HepG2 (cell line): ENCODE data around the gene GPC3. TPM values are rescaled to one million over a fixed set of nuclear protein-coding genes. Genes with fewer than 3 reads are reported as not detected.

ENCODE experiments used
- ARID4A ChIP-seq: sonication (generic); formaldehyde crosslinking; IDR thresholded peaks from 2 replicates; pipeline ENCODE4 v1.5.0; 2020; ENCODE audit warnings: mild to moderate bottlenecking, missing genetic modification reagents, borderline replicate concordance
- CENPT ChIP-seq: sonication (generic); formaldehyde crosslinking; IDR thresholded peaks from 2 replicates; pipeline ENCODE4 v1.8.0; 2022; ENCODE audit warnings: low read depth, mild to moderate bottlenecking, moderate library complexity, missing genetic modification reagents
- DZIP1 ChIP-seq: sonication (generic); formaldehyde crosslinking; IDR thresholded peaks from 2 replicates; pipeline ENCODE4 v1.5.0; 2020; ENCODE audit warnings: mild to moderate bottlenecking, missing genetic modification reagents
- ELF3 ChIP-seq: IDR thresholded peaks from 2 replicates; pipeline ENCODE4 v1.6.1; 2016; ENCODE audit warnings: missing genetic modification reagents, missing compliant biosample characterization
- KDM3A ChIP-seq: IDR thresholded peaks from 2 replicates; pipeline ENCODE4 v1.6.1; 2018; ENCODE audit warnings: low read depth, missing compliant biosample characterization
- TOE1 ChIP-seq: sonication (generic); formaldehyde crosslinking; IDR thresholded peaks from 2 replicates; pipeline ENCODE4 v1.4.0; 2020; ENCODE audit warnings: mild to moderate bottlenecking, missing genetic modification reagents
- ZNF281 ChIP-seq: sonication (generic); formaldehyde crosslinking; IDR thresholded peaks from 2 replicates; pipeline ENCODE4 v1.4.0; 2020; ENCODE audit warnings: missing genetic modification reagents, borderline replicate concordance
- ZNF605 ChIP-seq: sonication (generic); formaldehyde crosslinking; IDR thresholded peaks from 2 replicates; pipeline ENCODE4 v1.8.0; 2022; ENCODE audit warnings: mild to moderate bottlenecking, missing genetic modification reagents
- polyA plus RNA-seq, 8 experiments: library from polyadenylated mRNA; depleted of rRNA in 3 of 8; stranded (reverse) in 7 of 8; unstranded in 1 of 8; fragments of >200 nt; fragmentation: Illumina TruSeq in 4 of 8; extraction: Trizol in 4 of 8; gene quantifications; 2 replicates each; pipeline versions ENCODE4 v1.2.1 to v1.2.3, GENCODE V29; 2011 to 2016; ENCODE audit warnings: low read depth in 4 of 8, missing spikeins in 1 of 8, mixed read lengths in 1 of 8; ENCODE audit not compliant: insufficient read depth in 1 of 8
- total RNA-seq, 5 experiments: library from RNA; depleted of rRNA; stranded (reverse); fragments of >200 nt; fragmentation: Illumina TruSeq; extraction: Trizol; gene quantifications; 2 replicates each; pipeline ENCODE4 v1.2.3, GENCODE V29; 2016; ENCODE audit warnings: low read depth in 1 of 5

GPC3 gene
- total and polyA plus RNA-seq, 2 of the 13 experiments (the other 11 are each of a cell fraction or from before 2014, with no cell fraction given), result 1,799 to 3,263 TPM

- TF ChIP-seq ZNF605 (no peak), KDM3A (CRISPR knock-in tag) (no peak), CENPT (CRISPR knock-in tag) (no peak), TOE1 (CRISPR knock-in tag) (no peak), ELF3 (CRISPR knock-in tag) (0 out of 2 replicates have a peak, but pooled peaks have one; percentile 15), DZIP1 (CRISPR knock-in tag) (no peak), ARID4A (CRISPR knock-in tag) (no peak), ZNF281 (no peak)
These were observed 35.5 kb upstream of the GPC3 start (continued) for GRCh38 chrX:134020910-134021309.
